NCI-H2171 (cell line): ENCODE data around the gene C9orf85.
A peak's percentile ranks its signal among the peaks of the same experiment; 100 is the strongest.
"Not testable (repeated sequence)": the region's sequence is repeated elsewhere in the genome, so short reads cannot be mapped to it uniquely, and the experiment has no call there.

Experiments
- DNase-seq: peaks from one replicate; lab custom pipeline; 2025; lab: John Stamatoyannopoulos, UW

The C9orf85 gene

GRCh38 chr9:71911061-71911907 is at the start of gene C9orf85, which contains the start of gene ABHD17B:
C9orf85 (plus strand) TSS chr9:71911639; CDS start chr9:71911735, 96 bp downstream.
ABHD17B (minus strand) TSS chr9:71911193; CDS start chr9:71875080, 36,113 bp downstream.
- peak; percentile 99 for DNase-seq

- DNase-seq = no peak
Measured at GRCh38 chr9:71863631-71864030, 47.8 kb upstream of the C9orf85 start.

- no peak for DNase-seq
Measured at GRCh38 chr9:71875345-71875744, 36.1 kb upstream of the C9orf85 start.

- DNase-seq = no peak
Measured at GRCh38 chr9:71876106-71876505, 35.3 kb upstream of the C9orf85 start.

- DNase-seq = no peak
Measured at GRCh38 chr9:71876829-71877228, 34.6 kb upstream of the C9orf85 start.

GRCh38 chr9:71878327-71879274 is 32.8 kb upstream of the C9orf85 start:
- DNase-seq = no peak

GRCh38 chr9:71879644-71880174 is 31.7 kb upstream of the C9orf85 start:
- DNase-seq = no peak

- DNase-seq = no peak
Measured at GRCh38 chr9:71884005-71884404, 27.4 kb upstream of the C9orf85 start.

GRCh38 chr9:71885467-71885866 is 26.0 kb upstream of the C9orf85 start:
- no peak for DNase-seq

- DNase-seq = no peak
Measured at GRCh38 chr9:71886015-71886414, 25.4 kb upstream of the C9orf85 start.

GRCh38 chr9:71886541-71886940 is 24.9 kb upstream of the C9orf85 start:
- no peak for DNase-seq

- DNase-seq = no peak
Measured at GRCh38 chr9:71887362-71887761, 24.1 kb upstream of the C9orf85 start.

- no peak for DNase-seq
Measured at GRCh38 chr9:71890042-71890679, 21.3 kb upstream of the C9orf85 start.

- DNase-seq = no peak
Measured at GRCh38 chr9:71891557-71892189, 19.8 kb upstream of the C9orf85 start.

GRCh38 chr9:71895117-71895516 is 16.3 kb upstream of the C9orf85 start:
- no peak for DNase-seq

- no peak for DNase-seq
Measured at GRCh38 chr9:71895955-71896354, 15.5 kb upstream of the C9orf85 start.

GRCh38 chr9:71896761-71897160 is 14.7 kb upstream of the C9orf85 start:
- no peak for DNase-seq

GRCh38 chr9:71897577-71897976 is 13.9 kb upstream of the C9orf85 start:
- no peak for DNase-seq

GRCh38 chr9:71898756-71899155 is 12.7 kb upstream of the C9orf85 start:
- not testable (repeated sequence) for DNase-seq

GRCh38 chr9:71901695-71902597 is 9.5 kb upstream of the C9orf85 start:
- no peak for DNase-seq
